Gastrocnemius medialis (tissue), 4 donors: ENCODE measurements around the gene ZNRF1.

Experiments
- CTCF ChIP-seq, 5 experiments: fragments of 450-650 bp in 3 of 5; fragments of 200-600 bp in 2 of 5; sonication (generic) in 2 of 5; IDR thresholded peaks in 4 of 5; conservative IDR thresholded peaks in 1 of 5; 1 replicate in 4 of 5; 2 replicates in 1 of 5; pipeline ENCODE4 v1.5.1; 2016 to 2019; ENCODE audit warnings: antibody characterized with exemption in 5 of 5, mild to moderate bottlenecking in 3 of 5, moderate library complexity in 3 of 5
- POLR2A ChIP-seq, 2 donors: fragments of 450-650 bp; IDR thresholded peaks; one replicate each; pipeline ENCODE4 v1.6.1; 2017; ENCODE audit warnings: antibody characterized with exemption in 2 of 2, mild to moderate bottlenecking in 2 of 2, moderate library complexity in 2 of 2

GRCh38 chr16:75027520-75028300 lies 28.9 kb downstream of the ZNRF1 start:
- TF ChIP-seq CTCF (IDR thresholded peaks at IDR 0.05 in 4 of 5, conservative IDR thresholded peaks at IDR 0.05 in 1 of 5), result no peak
- no peak for TF ChIP-seq POLR2A (IDR thresholded peaks at IDR 0.05)
